Kidney (tissue), 14 donors: Measurements from ENCODE around the gene ASMTL. TPM values are rescaled to one million over a fixed set of nuclear protein-coding genes. Genes with fewer than 3 reads are reported as not detected.

Source experiments
- DNase-seq, 5 donors: peaks; one replicate each; pipeline ENCODE4 v3.0.0-alpha.2; 2013 to 2020
- FAIRE-seq: peaks from 2 replicates; lab custom pipeline; 2012; peaks lifted over from hg19 to GRCh38; lab: Jason Lieb, UNC
- H3K27ac ChIP-seq, 2 donors: one replicate each; pipeline ENCODE4 v1.7.0; 2013; ENCODE audit warnings: low read depth in 2 of 2, low read length in 2 of 2, inconsistent platforms in 1 of 2
- H3K27me3 ChIP-seq: one replicate; pipeline ENCODE4 v1.7.1; 2013; ENCODE audit warnings: low read length, inconsistent platforms; ENCODE audit not compliant: control insufficient read depth, insufficient read depth
- H3K36me3 ChIP-seq, 3 donors: one replicate each; pipeline versions ENCODE4 v1.7.0 to v1.7.1; 2013; ENCODE audit warnings: low read length in 3 of 3, control low read depth in 1 of 3, inconsistent platforms in 1 of 3; ENCODE audit not compliant: insufficient read depth in 3 of 3, control insufficient read depth in 2 of 3
- H3K4me1 ChIP-seq, 3 donors: one replicate each; pipeline versions ENCODE4 v1.7.0 to v1.7.1; 2013; ENCODE audit warnings: low read length in 3 of 3, inconsistent platforms in 1 of 3, low read depth in 1 of 3; ENCODE audit not compliant: control insufficient read depth in 2 of 3, insufficient read depth in 2 of 3
- H3K4me3 ChIP-seq, 3 donors: one replicate each; pipeline versions ENCODE4 v1.7.0 to v1.8.1; 2013; ENCODE audit warnings: low read length in 3 of 3, control low read depth in 1 of 3, inconsistent platforms in 1 of 3
- H3K9ac ChIP-seq, 3 donors: one replicate each; pipeline versions ENCODE4 v1.7.0 to v1.7.1; 2013; ENCODE audit warnings: low read length in 3 of 3, control low read depth in 1 of 3, inconsistent platforms in 1 of 3
- H3K9me3 ChIP-seq, 3 donors: one replicate each; pipeline versions ENCODE4 v1.7.0 to v1.7.1; 2013; ENCODE audit warnings: low read length in 3 of 3, control low read depth in 1 of 3, inconsistent platforms in 1 of 3; ENCODE audit not compliant: control insufficient read depth in 2 of 3, insufficient read depth in 1 of 3
- intact Hi-C: fragments of 100-400 bp; cut with DNase I; formaldehyde crosslinking; loops from one replicate; pipeline ENCODE4 v1.11.1; 2022
- polyA plus RNA-seq: library from polyadenylated mRNA; stranded (reverse); fragments of 350-450 nt; fragmentation: Illumina TruSeq; extraction: RNeasy Lipid Tissue Mini Kit (QIAGEN cat#74804); gene quantifications from one replicate; pipeline ENCODE4 v1.2.3, GENCODE V29; 2014; ENCODE audit warnings: low read depth, low replicate concordance; ENCODE audit not compliant: insufficient read depth
- total RNA-seq: library from RNA; stranded (reverse); fragmentation: NEBNext Ultra II Directional; extraction: Animal tissue kit (Norgen Biotek cat#: 25700); gene quantifications from one replicate; pipeline ENCODE4 v1.2.1, GENCODE V29; 2021
- TF ChIP-seq, protein P1 (sequence below): IDR thresholded peaks from 3 replicates; pipeline ENCODE4 v1.5.1; 2012; ENCODE audit warnings: mild to moderate bottlenecking, moderate library complexity, borderline replicate concordance; ENCODE audit not compliant: insufficient read depth; ENCODE audit errors: extremely low read depth
- donor health status: control.
- donor health status: control.
- donor health status: control.
- donor health status: control.
- donor health status: control.
- donor health status: DM: yes; HTN: yes; CAD: no.
- donor health status: Normal renal cell carcinoma (clear cell type).

ASMTL gene
- total and polyA plus RNA-seq, 2 donors from 2014 or later = 29.9 to 33.3 TPM

DNA sequence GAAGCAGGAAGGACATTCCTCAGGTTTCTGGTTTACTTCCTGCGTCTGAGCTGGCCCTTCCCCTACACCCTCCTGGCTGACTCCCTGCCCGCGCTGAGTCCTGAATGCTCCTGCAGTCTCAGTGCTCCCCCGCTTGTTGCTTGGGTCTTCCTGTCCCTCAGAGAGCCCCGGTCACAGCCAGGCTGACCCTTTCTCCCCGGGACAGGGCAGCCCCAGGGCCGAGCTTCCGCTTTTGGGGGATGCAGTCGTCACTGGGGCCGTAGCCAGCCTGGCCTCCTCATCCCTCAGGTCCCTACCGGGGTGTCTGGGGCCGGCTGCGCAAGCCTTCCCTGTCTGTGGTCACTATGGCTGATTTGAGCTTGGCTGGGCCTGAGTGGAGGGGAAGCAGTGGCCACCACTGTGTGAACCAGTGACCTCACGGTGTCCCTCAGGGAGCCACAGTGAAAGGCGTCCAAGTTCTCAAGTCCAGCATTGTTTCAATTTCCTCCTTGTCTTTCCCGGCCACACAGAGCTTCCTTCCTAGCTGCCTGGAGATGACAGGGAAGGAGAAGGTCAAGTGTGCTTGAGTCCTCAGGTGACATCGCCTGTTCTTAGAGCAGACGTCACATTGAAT, 34.1 kb upstream of the ASMTL start:
- DNase-seq (peak in 3 of 5 donors; percentile 28 to 76 (median 67)), FAIRE-seq (no peak)
- TF ChIP-seq, protein P1, sequence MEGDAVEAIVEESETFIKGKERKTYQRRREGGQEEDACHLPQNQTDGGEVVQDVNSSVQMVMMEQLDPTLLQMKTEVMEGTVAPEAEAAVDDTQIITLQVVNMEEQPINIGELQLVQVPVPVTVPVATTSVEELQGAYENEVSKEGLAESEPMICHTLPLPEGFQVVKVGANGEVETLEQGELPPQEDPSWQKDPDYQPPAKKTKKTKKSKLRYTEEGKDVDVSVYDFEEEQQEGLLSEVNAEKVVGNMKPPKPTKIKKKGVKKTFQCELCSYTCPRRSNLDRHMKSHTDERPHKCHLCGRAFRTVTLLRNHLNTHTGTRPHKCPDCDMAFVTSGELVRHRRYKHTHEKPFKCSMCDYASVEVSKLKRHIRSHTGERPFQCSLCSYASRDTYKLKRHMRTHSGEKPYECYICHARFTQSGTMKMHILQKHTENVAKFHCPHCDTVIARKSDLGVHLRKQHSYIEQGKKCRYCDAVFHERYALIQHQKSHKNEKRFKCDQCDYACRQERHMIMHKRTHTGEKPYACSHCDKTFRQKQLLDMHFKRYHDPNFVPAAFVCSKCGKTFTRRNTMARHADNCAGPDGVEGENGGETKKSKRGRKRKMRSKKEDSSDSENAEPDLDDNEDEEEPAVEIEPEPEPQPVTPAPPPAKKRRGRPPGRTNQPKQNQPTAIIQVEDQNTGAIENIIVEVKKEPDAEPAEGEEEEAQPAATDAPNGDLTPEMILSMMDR = no peak
- Histone ChIP-seq H3K27me3 (no peaks in the 10 kb centered on the region), H3K4me3 (no peak overlapping the region), H3K9me3 (peaks cover 0 to 4% (median 2%) of the 10 kb centered on the region in 3 donors), H3K4me1 (peaks cover 0 to 5% (median 0%) of the 10 kb centered on the region in 3 donors), H3K27ac (peak overlapping the region; percentile 75 to 76), H3K36me3 (no peaks in the 10 kb centered on the region), H3K9ac (no peak overlapping the region)
- intact Hi-C loops = no loop called here

GRCh38 chrX:1486177-1486576, 33.5 kb upstream of the ASMTL start:
- intact Hi-C loops = no loop called here
- Histone ChIP-seq H3K36me3 (no peaks in the 10 kb centered on the region), H3K27me3 (no peaks in the 10 kb centered on the region), H3K4me3 (no peak overlapping the region), H3K4me1 (peaks cover 0 to 10% (median 0%) of the 10 kb centered on the region in 3 donors), H3K27ac (peak overlapping the region; percentile 69 to 76), H3K9me3 (peaks cover 0 to 4% (median 2%) of the 10 kb centered on the region in 3 donors), H3K9ac (peak overlapping the region in 1 of 3 donors; percentile 26)
- DNase-seq = peak in 1 of 5 donors; percentile 14
- FAIRE-seq = no peak
- TF ChIP-seq, protein P1 = no peak

DNA sequence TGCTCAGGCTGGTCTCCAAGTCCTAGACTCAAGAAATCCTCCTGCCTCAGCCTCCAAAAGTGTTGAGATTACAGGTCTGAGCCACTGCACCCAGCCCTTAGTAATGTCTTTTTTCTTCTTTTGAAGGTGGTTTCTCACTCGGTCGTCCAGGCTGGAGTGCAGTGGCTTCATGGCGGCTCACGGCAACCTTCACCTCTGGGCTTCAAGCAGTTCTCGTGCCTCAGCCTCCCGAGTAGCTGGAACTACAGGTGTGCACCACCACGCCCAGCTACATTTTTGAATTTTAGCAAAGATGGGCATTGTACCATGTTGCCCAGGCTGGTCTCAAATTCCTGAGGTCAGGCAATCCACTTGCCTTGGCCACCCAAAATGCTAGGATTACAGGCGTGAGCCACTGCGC, 32.3 kb upstream of the ASMTL start:
- peaks cover 0 to 10% (median 0%) of the 10 kb centered on the region in 3 donors for H3K4me1 ChIP-seq
- H3K27me3 ChIP-seq = no peaks in the 10 kb centered on the region
- H3K36me3 ChIP-seq = no peaks in the 10 kb centered on the region
- DNase-seq (peak in 1 of 5 donors; percentile 11), FAIRE-seq (no peak)
- no peak overlapping the region for H3K9ac ChIP-seq
- H3K27ac ChIP-seq = no peak overlapping the region
- TF ChIP-seq, protein P1 = no peak
- intact Hi-C loops = no loop called here
- peaks cover 0 to 4% (median 2%) of the 10 kb centered on the region in 3 donors for H3K9me3 ChIP-seq
- no peak overlapping the region for H3K4me3 ChIP-seq
